CD4-positive, alpha-beta T cell treated with Interleukin-4 for 4 hours (primary cell): ENCODE results near the gene HOXD10.

Experiments
- DNase-seq: peaks from one replicate; pipeline ENCODE4 v3.0.0-alpha.2; 2020

Gene HOXD10

DNA sequence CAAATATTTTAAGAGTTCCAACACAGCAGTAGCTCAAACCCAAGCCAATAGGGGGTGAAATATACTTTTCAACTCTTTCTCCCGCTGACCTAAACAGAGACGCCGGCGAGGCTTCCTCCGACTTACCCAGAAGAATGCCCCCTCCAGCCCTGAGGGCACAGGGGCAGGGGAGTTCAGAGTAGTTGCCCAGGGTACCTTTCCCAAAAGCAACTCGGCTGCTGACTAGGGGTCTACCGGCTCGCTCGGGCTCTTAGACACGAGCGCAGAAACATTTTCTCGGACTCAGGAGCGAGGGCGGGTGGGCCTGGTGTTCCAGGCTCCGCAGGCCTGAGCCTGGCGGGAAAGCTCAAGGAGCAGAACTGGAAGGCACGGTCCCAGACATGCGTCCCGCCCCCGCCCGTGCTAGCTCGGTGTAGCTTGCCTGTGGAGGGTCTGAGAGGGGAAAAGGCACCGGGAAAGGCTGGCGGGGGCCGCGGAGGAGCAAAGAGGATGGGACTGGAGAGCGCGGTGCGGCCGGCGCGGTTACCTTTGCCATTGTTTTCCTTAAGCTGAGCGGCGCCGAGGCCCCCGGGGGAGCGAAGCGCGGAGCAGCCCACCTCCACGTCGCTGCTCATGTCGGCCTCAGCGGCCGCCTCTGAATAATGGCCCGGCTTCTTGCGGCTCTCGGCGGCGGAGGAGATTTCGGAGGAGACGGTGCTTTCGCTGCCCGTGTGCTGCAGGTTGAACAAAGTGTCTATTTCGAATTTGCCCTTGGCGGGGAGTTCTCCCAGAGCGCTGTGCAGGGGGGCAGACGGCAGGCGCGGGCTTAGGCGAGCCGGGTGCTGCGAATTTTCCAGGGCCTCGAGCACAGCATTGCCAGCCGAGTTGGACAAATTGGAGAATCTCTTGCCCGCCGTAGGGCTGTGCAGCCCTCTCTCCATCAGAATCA is 33.5 kb upstream of the HOXD10 start:
- DNase-seq, result no peak

DNA sequence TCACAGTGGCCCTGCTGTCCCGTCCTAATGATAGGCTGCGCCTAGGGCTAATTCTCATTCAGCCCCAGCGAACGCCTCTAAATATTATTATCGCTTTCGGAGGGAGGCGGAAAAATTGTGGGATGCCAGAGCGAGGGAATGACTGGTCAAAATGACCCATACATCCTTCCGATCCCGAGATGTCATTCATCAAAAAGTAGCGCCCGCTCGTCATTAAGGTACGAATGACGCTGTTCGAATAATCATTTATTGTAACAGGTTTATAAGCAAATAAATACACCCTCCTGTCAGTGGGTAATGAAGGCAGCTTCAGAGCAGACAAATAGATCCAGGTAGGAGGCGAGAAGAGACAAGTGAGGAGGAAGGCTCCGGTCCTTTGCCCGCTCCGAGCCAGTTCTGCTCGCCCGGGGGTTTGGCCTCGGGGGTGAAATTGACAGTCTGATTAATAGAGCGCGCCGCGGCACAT is 32.7 kb upstream of the HOXD10 start, which contains the start of gene EVX2:
Gene EVX2 (minus strand): TSS at position 167 of the 466 bp plus-strand sequence. CDS start 186 bp downstream, outside the sequence.
- no peak for DNase-seq

DNA sequence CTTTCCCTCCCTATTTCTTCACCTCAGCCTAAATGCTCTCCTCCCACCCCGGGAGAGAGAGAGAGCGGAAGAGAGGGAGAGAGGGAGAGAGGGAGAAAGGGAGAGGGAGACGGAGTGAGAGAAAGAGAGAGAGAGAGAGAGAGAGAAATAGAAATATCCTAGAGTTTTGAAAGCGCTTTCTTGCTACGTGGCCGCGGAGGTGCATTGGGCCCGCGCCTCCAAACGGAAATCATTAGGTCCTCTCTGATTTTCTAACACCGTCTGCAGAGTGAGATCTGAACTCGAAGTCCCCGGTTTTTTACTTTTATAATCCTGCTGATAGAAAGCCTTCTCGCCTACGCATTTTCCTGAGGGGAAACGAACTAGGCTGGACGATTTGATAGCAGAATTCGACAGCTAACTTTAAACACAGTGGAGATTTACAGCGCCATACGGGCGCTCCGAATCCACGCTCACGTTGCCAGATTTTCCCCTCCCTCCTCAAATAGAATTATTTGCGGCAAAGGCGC is 31.9 kb upstream of the HOXD10 start:
- DNase-seq, result no peak

DNA sequence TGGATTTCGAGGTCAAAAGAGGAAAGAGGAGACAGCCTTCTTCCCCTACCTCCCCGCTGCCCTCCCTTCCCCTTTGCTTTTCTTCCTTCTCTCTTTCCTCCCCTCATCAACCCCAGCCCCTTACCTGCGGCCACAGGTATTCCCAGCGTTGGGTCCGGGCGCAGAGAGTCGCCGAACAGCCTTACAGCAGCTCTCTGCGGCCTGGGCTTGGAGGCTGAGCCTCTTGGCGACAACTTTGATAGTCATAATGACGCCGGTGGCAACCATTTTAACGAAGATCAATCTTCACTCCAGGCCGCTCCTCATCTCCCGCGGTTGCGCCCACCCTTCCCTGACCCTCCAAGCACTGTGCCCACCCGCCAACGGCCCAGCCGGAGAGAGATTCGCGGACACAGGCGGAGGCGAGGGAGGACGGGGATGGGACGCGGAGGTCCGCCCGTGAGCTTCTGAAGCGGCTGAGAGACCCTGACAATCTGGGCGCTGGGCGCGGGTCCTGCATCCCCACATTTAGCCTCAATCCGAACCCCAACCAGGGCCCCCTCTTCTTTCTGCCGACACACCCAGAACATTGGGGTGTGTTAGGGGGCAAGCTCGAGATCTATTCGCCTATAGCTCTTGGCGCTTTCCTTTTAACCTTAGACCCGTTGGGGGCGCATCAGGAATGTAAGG is 31.3 kb upstream of the HOXD10 start:
- DNase-seq, result no peak

DNA sequence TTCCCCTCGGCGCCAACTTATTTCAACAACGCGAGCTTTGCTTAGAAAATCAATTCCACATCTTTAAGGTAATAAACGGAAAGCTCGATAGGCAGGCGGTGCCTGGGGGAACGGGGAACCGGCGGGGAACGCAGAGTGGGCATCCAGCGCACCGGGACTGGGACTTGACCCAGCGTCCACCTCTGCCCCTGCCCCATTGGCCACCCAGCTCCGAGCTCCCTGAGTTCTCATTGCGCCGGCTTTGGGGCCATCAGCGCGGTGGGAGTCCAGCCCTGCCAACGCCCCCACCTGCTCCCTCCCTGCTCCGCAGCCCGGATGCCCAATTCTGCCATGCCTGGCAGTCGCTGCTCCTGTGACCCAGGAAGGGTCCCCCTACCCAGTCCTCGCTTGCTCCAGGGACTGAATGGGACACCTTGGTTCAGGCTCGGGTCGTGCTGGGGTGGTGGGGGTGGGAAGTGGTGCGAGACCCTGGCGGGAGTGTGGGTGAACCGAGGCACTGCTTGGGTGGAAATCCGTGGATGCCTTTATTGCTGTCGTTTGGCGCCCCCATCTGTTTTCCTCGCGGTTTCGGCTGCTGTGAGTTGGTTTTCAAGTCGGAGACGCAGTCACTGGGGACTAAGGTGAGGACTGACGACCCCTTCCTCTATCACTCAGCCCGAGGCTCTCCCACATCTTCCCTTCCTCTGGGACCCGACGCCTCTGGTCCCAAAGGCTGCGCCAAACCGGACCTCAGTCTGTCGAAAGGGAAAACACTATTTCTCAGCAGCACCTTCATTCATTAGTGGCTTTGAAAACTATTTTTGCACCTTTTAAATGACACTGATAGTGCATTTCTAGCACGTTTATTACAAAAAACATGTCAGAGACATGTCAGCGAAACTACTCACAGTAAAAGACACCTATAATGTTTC is 30.5 kb upstream of the HOXD10 start:
- peak; percentile 9 for DNase-seq

DNA sequence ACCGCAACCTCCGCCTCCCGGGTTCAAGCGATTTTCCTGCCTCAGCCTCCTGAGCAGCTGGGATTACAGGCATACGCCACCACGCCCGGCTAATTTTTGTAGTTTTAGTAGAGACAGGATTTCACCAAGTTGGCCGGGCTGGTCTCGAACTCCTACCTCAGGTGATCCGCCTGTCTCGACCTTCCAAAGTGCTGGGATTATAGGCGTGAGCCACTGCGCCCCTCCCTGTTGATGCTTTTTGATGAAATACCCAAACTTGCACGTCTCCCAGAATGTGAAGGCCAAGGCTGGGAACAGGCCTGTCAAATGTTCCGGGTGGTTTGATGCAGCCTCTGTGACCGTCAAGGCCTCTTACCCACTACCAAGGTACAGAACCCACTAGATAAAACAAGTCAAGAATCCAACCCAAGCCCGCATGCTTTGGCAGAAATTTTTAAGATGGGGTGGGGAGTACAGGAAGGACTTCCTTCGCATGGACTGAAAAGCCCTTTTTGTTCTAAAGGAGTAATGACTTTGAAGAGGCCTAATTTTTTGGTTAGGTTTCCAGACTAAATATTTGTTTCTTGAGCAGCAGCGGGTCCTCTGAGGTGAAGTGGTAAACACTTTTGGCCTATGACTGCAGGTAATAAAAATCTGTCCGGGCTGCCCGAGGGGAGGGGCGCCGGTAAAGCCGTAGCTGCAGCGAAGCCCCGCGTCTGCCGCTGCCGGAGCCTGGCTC is 29.1 kb upstream of the HOXD10 start:
- no peak for DNase-seq

DNA sequence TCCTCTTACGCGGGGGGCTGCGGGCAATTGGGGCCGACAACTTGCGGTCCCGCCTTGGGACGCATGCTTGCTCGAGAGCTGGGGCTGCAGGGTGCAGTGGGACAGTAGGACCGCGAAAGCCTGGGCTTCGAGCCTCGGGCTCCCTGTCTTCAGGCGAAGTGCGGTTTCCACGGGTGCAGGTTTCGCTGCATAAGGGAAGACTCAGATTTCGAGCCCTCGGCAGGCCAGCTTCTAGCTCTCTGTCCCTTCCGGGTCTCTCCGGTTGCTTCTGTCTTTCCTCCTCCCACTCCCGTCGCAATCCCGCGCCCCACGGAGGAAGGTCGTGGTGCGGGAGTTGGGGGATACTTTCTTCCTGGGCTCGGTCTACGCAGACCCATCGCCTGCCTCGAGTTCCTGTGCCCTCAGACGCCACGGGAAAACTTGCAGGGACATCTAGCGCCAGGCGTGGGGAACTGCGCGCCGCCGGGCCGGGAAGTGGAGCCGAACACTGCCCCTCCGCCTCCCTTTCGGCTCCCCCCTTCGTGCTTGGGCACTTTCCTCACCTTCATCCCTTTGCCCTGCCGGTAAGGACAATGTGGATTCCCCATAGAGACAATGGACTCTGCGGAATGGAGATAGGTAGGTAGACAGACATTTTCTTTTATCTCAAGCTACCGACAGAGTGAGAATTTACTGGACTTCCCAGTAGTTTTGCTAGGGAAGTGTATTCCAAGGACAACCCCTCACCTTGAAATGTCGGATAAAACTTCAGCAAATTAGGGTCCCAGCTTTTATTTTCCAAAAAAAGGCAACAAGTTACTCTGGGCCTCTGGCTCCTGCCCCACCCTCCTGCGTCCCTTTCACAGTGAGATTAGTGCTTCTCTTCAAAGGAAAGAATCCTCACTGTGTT is 28.3 kb upstream of the HOXD10 start:
- DNase-seq, result peak; percentile 6

DNA sequence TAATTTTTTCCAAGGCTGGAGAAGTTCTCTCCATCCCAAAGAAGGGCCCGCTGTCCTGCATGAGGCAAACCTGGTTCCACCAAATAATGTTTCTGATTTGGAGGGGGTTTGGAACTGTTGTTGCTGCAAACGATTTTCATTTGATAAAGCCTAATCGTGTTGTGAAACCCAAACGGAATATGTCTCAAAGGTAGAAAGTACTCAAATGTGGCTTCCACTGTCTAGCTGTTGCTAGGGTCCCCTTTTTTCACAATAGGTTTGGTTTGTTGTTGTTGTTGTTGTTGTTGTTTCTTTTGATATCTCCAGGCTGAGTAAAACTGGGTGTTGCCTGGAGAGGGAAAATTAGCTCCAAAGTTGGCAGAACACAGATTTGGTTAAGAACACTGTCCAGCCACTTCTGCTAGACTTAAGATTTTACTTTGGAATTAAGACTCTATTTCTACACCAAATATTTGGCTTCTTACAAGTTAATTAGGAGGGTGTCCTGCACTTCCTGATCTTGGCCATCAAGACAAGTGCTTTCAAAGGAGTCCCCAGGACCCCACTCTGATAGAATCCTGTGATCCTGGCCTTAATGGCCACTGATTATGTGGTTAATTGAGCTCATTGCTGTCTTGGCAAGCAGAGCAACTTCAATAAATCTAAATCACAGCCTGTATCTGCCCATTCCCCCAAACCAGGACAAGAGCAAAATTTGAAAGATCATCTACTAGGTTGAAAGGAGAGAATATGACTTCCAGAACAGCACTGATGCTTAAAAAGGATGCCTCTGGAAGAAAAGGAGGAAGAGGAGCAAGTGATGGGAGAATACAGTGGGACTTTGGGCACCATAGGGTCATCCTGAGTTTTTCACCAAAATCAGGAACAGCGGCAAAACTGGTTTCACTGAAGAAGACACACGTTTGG is 27.4 kb upstream of the HOXD10 start:
- no peak for DNase-seq

DNA sequence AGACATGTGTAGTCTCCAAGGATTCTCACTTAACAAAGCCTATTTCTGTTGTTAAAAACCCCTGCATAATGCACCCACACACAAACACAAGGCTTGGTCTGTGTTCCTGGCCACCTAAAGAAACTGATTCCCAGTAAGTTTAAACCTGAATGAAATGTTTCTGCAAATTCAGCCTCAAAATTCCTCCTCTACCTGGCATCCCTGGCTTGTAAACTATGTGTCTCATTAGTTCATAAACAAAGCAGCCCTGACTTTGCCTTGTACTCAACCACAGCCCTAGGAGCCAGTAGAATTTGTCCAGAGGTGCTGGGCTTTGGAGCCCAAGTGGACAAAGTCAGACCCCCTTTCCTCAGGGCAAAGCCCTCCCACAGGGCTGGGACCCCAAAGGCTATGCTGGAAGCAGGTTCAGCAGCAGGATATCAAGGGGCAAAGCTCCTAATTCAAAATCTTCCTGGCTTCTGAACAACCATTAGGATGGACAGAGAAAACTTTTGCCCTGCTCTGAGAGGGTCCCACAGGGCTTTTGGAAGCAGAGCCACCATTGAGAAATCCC is 26.7 kb upstream of the HOXD10 start:
- no peak for DNase-seq

DNA sequence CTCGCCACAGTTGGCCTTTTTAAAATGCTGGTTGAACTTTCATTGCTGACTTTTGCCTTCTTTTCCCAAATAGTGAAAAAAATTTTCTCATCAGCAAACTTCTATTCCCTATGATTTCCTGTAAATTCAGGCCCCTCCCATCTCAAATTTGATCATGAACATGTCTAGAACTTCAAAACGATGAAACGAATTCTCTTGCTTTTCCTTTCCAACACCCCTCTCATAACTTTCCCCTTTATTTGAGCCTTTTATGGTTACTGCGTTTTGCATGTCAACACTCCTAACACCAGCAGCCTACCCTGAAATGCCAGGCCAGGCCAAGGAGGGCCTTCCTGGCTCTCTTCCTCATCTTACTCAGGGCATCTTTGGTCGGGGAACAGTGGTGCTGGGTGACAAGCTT is 25.7 kb upstream of the HOXD10 start:
- no peak for DNase-seq

DNA sequence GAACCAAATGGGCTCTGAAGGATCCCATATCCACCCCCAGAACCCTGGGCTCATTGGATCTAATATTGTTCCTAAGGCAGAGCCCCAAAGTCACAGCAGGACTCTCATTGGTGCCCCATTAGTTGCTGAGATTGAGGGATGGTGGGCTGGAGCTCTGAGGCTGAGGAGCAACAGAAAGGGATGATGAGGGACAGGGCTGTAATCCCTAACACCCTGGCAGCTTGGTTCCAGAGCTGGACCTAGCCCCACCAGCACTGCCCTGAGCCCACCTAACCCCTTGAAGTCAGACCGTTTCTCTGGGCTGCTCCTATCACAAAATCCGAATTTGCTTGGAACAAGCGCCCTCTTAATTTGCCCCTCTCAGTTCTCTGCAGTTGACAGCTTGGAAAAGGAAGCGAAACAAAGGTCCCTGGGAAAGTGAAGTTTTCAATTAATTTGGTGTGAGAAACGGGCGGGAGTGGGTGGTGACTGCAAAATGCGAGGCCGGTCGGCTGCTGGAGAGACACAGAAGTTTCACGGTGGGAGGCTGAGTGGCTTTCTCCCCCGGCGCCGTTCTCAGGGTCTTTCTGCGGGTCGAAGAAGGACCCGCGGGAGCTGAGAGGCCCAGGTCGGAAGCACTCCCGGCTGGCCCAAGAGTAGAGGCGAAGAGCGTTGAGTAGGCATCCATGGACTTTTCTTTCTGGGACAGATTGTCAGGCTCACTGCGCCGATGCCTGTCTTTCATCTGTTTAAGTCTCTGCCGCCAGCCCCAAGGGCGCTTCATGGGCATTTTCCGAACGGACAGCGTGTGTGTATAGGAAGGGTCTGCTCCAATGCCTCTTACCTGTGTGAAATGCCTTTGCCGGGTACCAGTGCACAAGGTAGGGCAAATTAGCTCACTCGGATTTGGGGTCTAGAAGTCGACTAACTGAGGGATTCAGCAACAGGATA is 25.0 kb upstream of the HOXD10 start:
- DNase-seq, result no peak

DNA sequence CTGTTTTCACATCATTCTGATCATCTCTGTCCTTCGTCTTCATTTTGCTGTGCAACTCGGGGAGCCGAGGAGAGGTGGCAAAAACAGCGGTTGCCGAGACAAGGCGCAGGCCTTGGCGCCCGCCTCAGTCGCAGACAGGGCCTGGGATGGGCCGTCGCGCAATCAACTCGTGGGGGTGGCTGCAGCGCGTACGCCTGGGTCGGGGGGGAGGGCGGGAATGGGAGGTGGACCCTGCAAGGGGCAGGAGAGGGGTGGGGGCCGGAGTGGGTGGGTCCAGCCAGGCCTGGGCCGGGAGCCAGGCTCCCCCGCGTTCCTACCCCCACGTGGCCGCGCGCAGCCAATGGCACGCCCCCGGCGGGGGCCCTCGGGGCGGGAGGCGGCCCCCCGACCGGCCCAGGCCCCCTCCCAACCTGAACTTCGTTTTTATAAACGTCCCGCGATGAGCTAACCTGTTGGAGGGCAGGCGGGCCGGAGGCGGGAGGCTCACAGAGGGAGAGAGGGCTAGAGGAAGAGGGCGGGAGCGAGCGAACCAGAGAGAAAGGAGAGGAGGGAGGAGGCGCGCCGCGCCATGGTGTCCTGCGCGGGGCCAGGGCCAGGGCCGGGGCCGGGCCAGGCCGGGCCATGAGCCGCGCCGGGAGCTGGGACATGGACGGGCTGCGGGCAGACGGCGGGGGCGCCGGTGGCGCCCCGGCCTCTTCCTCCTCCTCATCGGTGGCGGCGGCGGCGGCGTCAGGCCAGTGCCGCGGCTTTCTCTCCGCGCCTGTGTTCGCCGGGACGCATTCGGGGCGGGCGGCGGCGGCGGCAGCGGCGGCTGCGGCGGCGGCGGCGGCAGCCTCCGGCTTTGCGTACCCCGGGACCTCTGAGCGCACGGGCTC is 24.1 kb upstream of the HOXD10 start, which contains the start of gene HOXD13:
Gene HOXD13 (plus strand): TSS at position 452 of the 875 bp plus-strand sequence. CDS start 170 bp downstream, at position 622.
- DNase-seq, result no peak

DNA sequence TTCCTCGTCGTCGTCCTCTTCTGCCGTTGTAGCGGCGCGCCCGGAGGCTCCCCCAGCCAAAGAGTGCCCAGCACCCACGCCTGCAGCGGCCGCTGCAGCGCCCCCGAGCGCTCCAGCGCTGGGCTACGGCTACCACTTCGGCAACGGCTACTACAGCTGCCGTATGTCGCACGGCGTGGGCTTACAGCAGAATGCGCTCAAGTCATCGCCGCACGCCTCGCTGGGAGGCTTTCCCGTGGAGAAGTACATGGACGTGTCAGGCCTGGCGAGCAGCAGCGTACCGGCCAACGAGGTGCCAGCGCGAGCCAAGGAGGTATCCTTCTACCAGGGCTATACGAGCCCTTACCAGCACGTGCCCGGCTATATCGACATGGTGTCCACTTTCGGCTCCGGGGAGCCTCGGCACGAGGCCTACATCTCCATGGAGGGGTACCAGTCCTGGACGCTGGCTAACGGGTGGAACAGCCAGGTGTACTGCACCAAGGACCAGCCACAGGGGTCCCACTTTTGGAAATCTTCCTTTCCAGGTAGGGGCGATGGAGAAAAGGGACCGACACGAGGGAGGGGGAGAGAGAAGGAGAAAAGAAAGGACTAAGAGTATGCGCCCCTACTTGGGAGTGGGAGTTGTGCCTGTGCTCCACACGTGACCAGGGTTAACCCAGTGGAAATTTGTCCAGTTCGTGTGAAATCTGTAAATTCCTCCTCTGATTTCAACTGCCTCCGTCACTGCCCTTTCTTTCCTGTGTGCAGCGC is 23.3 kb upstream of the HOXD10 start:
- DNase-seq, result no peak

DNA sequence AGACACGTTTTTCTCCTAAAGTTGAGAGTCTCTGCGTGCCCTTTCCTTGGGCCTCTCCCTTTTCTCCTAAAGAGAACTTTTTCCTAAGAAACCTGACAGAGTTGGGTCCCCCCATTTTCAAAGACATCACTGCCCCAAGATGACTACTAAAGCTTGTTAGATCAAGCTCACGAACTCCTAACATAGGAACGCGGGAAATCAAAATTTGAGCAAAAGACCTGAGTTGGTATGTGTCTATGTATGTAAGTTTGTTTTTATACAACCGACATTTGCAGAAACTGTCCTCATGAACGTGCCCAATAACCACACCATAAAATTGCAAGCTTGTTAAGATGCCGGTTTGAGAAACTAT is 22.7 kb upstream of the HOXD10 start:
- no peak for DNase-seq

DNA sequence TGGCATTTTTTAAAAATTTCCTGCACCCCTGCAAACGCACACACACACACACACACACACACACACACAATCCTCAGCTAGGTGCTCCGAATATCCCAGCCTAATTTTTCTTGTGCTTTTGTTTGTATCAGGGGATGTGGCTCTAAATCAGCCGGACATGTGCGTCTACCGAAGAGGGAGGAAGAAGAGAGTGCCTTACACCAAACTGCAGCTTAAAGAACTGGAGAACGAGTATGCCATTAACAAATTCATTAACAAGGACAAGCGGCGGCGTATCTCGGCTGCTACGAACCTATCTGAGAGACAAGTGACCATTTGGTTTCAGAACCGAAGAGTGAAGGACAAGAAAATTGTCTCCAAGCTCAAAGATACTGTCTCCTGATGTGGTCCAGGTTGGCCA is 22.2 kb upstream of the HOXD10 start:
- DNase-seq, result no peak

DNA sequence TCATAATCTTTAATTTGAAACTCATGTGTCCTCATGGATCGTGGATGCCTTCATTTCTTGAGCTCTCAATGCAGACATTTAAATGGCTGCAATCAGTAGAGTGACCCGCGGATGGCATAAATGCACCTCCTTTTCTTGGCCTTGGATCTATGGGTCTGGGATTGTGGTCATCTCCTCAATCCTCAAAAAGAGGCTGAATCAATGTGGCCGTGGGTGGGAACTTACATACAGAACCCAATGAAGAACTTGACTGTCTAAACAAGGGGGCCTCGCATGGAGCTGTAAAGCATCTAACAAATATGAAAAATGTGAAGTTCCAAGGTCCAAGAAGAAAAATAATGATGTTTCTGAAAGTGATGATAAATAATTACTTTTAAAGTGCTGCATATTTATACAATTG is 21.2 kb upstream of the HOXD10 start:
- no peak for DNase-seq
